Activated naive CD4-positive, alpha-beta T cell (primary cell): ENCODE data around the gene ANKRD27.
"Not testable (repeated sequence)": the region's sequence is repeated elsewhere in the genome, so short reads cannot be mapped to it uniquely, and the experiment has no call there.

Experiments used
- DNase-seq, 4 experiments: peaks; one replicate each; lab custom pipeline; 2025; lab: John Stamatoyannopoulos, UW

ANKRD27 gene

DNA sequence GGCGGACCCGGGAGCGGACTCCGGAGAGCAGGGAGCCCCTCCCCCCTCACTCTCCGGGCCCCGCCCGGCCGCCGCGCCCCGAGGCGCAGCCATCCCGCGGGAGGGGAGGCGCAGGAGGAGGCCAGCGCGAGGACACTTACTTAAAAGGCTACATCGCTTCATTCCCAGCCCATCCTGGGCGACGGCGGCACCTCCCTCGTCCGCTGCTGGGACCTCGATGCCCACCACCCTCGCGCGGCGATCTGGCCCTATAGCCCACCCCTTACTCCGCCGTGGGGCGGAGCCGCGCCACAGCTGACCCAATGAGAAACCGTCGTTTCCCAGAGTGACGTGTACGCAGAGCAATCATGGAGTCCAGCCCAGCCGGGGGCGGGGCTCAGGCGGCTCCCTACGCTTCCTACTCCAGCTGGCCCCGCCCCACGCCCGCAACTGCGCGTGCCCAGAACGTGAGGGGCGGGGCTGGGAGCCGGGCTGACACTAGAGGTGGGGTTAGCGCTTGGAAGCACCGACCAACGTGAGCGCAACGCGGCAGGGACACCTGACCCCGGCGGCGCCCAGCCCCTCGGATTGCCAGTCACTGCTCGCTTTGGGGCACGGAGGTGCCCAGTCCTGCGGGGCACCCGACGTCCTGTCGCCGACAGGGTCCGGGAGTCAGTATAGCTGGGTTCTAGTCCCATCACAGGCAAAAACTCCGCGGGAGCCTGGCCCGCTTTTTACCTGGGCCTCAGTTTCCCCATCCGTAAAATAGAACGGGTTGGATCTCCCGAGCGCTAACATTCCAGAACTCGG is at the start of gene ANKRD27:
TSS of gene ANKRD27 (minus strand) at position 250 of the 789 bp plus-strand sequence. CDS start 16,165 bp downstream, outside the sequence.
- peak; percentile 89 to 98 (median 96) for DNase-seq

DNA sequence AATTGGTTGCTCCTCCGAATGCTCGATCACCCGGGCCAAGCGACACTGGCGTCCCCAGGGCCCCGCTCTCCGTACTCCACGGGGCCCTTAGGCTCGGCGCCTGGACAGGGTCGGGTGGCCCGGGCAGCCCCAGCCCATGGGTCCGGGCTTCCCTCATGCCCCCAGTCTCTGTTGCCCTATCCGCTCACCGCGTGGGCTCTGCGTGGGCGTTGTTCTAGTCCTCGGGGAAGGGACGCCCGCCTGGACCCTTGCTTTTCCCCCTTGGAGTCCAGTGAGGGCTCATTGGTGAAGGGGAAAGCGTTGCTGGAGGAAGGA is 45.9 kb upstream of the ANKRD27 start:
- no peak for DNase-seq

GRCh38 chr19:32720216-32720935 is 45.4 kb upstream of the ANKRD27 start:
- no peak for DNase-seq

GRCh38 chr19:32719611-32720059 is 44.7 kb upstream of the ANKRD27 start, which contains the start of gene TDRD12:
TDRD12 (plus strand) TSS chr19:32719767; CDS start chr19:32720073, 306 bp downstream.
- DNase-seq: no peak

- no peak for DNase-seq
These were observed 43.3 kb upstream of the ANKRD27 start for GRCh38 chr19:32718286-32718685.

DNA sequence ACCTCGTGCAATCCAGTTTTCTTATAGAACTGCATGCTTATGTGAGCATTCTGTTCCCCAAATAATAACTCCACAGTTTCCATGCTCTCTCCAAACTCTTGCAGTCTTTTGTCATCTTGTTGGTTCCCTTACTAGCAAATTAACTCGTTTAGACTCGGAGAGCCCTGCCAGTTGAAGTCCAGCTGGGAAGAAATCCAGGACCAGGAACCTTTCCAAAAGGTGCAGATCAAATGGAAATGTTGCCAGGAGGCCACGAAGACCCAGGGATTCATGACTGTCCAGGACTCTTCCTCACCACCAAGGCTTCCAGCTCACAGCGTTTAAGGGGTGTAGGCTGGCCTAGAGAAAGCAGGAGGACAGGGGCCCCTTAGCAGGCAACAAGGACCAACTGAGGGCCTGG is 42.5 kb upstream of the ANKRD27 start:
- no peak for DNase-seq

DNA sequence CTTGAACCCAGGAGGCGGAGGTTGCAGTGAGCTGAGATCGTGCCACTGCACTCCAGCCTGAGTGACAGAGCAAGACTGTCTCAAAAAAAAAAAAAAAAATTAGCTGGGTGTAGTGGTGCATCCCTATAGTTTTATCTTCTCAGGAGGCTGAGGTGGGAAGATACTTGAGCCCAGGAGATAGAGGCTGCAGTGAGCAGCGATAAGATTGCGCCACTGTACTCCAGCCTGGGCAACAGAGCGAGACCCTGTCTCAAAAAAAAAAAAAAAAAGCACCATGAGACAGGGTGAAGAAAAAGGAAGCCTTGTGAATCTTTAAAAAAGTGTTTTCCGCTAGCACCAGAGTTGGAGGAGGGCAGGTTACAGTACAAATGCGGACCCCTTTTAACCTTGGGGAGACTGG is 41.2 kb upstream of the ANKRD27 start:
- DNase-seq: not testable (repeated sequence)

GRCh38 chr19:32711747-32712146 is 36.8 kb upstream of the ANKRD27 start:
- DNase-seq: no peak

DNA sequence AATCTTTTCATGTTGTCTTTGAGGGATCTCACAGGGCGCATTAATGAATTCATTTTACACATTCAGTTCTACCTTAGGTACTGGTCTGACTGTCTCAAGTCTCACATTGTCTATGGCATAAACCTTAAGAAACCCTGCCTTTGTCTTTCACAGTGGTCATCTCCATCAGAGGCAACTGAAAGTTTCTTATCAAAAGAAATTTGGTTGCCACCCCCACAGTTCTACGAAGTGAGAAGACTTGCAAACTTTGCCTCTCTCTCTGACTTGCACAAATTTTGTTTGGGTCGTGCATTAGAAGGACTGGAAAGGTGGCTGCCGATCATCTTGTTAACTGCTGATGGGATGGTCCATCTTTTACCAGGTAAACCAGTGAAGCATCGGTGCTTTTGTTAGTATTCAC is 34.1 kb upstream of the ANKRD27 start:
- no peak for DNase-seq

DNA sequence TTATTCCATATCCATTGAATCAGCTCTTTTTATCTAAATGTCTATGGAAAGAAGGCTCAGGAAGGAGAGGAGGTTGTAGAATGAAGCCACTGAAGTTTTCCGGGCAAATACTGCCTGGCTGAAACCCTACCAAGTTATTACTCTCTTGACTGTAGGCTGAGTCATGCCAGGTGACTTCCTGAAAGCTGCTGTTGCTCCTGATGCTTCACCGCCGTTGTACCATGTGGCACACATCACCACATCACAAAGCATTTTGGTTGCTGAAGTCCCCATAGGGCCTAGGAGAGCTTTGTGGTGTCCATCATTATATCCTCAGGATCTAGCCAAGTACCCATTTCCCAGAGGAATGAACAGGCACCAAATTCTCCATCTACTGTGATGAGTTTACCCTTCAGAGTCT is 33.5 kb upstream of the ANKRD27 start:
- peak in 1 of 4 experiments; percentile 5 for DNase-seq

DNA sequence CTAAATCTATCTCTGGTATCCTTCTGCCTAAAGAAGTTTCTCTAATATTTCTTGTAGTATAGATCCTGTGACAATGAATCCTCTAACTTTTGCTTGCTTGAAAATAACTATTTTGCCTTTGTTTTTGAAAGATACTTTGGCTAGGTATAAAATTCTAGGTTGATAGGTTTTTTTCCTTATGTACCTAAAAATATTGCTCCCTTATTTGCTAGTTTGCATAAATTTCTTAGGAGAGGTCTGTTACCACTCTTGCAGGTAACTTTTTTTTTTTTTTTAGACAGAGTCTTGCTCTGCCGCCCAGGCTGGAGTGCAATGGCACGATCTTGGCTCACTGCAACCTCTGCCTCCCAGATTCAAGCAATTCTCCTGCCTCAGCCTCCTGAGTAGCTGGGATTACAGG is 29.0 kb upstream of the ANKRD27 start:
- not testable (repeated sequence) for DNase-seq

DNA sequence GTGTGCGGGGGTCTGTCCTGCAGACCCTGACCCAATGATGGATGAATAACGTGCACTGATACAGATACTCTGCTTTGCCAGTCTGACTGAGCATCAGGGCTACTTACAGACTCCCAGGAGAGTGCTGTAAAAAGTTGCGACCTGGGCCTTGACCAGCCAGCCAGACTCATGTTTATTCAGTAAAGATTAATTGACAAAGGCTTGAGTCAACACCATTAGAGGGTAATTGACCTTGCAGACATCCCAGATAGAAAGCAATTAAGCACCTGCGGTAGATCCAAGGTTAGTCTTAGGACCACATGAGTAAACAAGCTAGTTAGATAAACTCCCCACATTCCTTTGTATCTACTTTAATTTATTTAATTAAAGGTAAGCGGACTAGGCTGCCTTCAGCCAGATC is 27.0 kb upstream of the ANKRD27 start:
- DNase-seq: no peak

- DNase-seq: not testable (repeated sequence)
These were observed 25.1 kb upstream of the ANKRD27 start for GRCh38 chr19:32700129-32700528.

- DNase-seq: not testable (repeated sequence)
These were observed 21.8 kb upstream of the ANKRD27 start for GRCh38 chr19:32696771-32697170.

DNA sequence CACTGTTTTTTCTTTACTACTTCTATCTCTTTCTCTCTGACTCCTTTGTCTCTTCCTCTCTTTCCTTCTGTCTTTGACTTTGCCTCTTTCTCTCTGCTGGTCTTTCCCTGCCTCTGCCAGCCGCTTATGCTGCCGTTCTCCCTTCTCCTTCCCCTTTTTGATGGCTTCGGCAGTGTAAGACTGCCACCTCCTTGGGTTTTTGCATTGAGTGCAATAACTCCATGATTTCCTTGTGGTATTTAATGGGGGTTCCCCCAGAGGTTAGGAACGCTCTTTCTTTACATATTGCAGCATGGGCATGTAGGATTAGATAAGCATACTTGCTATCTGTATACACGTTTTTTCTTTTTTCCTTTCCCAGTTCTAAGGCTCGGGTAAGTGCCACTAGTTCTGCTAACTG is 20.5 kb upstream of the ANKRD27 start:
- DNase-seq: not testable (repeated sequence)

DNA sequence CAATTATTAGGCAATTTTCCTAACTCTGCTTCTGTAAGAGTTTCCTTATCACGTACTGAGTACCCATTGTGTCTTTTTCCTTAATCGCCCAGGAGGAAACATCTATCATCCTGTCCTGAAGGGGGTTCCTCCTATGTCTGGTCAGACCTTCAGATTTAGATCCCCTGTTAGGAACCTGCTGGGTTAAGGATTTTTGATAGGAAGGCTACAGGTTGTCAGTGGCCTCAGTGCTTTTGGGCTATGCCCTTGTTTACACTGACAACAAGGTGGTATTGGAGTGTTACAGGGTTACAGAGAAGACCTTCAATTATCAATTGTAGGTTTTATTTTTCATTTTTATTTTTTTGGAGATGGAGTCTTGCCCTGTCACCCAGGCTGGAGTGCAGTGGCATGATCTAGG is 19.9 kb upstream of the ANKRD27 start:
- DNase-seq: not testable (repeated sequence)

DNA sequence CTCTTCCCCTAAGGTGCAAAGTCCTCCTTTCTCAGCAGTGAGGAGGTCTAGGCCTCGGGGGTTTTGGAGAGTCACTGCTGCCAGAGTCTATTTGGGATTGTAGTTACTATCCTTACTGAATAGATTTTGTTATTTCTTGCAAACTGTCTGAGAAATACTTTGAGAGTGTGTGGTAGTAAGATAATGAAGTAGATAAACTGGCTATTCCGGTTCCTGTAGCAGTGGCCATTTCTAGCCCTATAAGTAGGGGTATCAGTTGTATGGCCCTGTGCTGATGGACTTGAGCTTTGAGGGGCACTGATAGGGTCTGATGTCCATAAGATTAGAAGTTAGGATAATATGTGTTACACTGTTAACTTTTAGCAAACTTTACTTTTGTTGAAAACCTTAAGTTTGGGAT is 19.3 kb upstream of the ANKRD27 start:
- DNase-seq: not testable (repeated sequence)

DNA sequence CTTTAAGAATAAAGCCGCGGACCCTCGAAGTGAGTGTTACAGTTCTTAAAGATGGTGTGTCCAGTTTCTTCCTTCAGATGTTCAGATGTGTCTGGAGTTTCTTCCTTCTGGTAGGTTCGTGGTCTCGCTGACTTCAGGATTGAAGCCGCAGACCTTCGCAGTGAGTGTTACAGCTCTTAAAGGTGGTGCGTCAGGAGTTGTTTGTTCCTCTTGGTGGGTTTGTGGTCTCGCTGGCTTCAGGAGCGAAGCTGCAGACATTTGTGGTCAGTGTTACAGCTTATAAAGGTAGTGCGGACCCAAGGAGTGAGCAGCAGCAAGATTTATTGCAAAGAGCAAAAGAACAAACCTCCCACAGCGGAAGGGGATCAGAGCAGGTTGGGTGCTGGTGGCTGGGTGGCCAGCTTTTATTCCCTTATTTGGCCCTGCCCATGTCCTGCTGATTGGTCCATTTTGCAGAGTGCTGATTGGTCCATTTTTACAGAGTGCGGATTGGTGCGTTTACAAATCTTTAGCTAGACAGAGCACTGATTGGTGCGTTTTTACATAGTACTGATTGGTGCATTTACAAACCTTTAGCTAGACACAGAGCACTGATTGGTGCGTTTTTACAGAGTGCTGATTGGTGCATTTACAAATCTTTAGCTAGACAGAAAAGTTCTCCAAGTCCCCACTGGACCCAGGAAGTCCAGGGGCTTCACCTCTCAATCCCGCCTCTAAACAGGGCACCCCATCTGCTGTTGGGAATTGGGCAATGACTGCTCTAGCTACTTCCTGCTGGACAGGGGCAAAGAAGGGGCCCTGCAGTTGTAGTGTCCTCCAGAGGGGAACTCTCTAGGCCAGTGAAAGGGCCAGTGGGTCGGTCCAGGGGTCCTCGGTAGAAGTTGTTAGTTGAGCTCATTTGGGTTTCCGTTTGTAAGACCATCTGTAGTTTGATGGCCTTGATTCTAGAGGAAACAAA is 18.4 kb upstream of the ANKRD27 start:
- DNase-seq: not testable (repeated sequence)

DNA sequence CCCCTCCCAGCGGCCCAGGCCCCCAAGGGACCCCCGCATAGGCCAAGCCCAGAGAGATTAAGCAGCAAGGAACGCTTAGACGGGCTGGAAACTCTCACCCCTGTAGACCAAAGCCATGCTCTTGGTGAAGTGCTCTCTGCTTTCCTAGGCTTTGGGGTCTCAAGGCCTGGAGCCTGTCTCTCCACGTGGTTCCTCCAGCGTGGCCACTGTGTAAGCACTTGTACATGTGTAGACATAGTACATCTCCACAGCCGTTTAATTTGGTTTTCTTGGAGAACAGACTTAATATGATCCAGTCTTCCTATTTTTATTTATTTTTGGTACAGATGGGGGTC is 17.7 kb upstream of the ANKRD27 start:
- no peak for DNase-seq

- DNase-seq: peak in 2 of 4 experiments; percentile 28 to 29
These were observed 17.2 kb upstream of the ANKRD27 start for GRCh38 chr19:32691952-32692726.

DNA sequence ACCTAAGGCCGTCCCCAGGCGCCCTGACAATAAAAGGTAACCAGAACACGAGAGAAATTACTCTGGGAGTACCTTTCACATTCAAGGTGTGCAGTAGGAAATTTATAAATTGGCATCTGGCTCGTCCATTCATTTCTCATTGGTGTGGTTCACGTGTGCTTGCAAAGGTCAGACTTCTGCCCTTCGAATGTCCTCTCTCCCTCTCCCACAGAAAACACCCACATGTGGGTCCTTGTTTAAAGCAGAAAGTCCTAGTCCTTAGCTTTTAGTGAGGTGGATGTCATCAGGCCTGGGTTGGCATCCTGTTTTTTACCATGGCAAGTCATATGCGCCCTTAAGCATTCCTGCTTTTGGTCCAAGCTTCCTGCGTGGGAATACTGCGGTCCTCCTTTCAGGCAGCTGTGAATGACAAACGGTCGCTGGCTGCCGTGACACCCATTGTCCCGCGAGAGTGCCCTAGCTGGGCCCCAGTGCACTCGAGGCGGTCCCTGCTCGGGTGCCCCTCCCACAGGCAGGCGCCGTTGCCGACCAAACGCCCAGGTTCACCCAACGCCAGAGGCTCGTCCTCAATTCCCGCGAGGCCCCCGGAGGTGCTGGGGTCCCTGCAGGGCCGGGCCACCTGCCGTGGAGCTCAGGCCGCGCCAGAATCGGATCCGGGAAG is 16.4 kb upstream of the ANKRD27 start, which contains the start of gene NUDT19:
TSS of gene NUDT19 (plus strand) at position 531 of the 661 bp plus-strand sequence. CDS start 140 bp downstream, outside the sequence.
- peak; percentile 45 to 71 (median 50) for DNase-seq
